Measurements from ENCODE around the gene DAPP1. TPM values are rescaled to one million over a fixed set of nuclear protein-coding genes. Genes with fewer than 3 reads are reported as not detected.

Gene DAPP1
- total and polyA plus RNA-seq, 2 donors (not counting 1 experiment from before 2014, with no cell fraction given), result not detected

DNA sequence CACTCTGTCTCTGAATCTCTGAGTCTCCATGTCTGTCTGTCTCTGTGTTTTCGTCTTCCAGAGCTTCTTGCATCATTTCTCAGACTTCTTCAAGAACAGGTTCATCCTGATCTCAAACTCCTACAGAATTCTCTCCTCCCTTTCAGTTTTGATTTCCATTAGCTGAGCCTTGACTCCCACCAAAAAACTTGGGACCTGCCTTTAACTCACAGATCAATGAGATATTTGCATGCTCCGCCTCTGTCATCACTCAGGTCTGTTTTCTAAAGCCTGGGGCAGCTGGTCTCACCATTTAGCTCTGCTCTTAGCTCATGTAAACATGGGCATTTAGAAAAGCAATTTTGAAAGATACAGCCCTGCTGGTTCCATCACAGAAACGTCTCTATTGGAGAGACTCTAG lies 8.6 kb downstream of the DAPP1 start:
- H3K27ac ChIP-seq (ENCODE audit: insufficient read depth, low read length), result no peak overlapping the region
- H3K36me3 ChIP-seq (ENCODE audit: control insufficient read depth, insufficient read depth, low read length), result no peaks in the 10 kb centered on the region
- DNase-seq (ENCODE audit: low read depth in 2 of 2), result no peak
- H3K4me1 ChIP-seq (ENCODE audit: control insufficient read depth, extremely low read depth, insufficient read depth, low read length), result no peaks in the 10 kb centered on the region
- H3K4me2 ChIP-seq (ENCODE audit: extremely low read depth, insufficient read depth, low read length), result no peak overlapping the region
- no peak overlapping the region for H3K9ac ChIP-seq (ENCODE audit: insufficient read depth, low read length)
- no peak overlapping the region for H2AFZ ChIP-seq (ENCODE audit: low read length)
- no peaks in the 10 kb centered on the region for H3K9me3 ChIP-seq (ENCODE audit: control insufficient read depth, insufficient read depth, low read depth, low read length)
- H3K79me2 ChIP-seq (ENCODE audit: control insufficient read depth, insufficient read depth, low read length), result no peaks in the 10 kb centered on the region
- no peaks in the 10 kb centered on the region for H3K27me3 ChIP-seq (ENCODE audit: control insufficient read depth, insufficient read depth, low read length)
- no peak for TF ChIP-seq EZH2 (IDR thresholded peaks at IDR 0.05; ENCODE audit: low read length, missing control alignments)
- TF ChIP-seq, protein P1, sequence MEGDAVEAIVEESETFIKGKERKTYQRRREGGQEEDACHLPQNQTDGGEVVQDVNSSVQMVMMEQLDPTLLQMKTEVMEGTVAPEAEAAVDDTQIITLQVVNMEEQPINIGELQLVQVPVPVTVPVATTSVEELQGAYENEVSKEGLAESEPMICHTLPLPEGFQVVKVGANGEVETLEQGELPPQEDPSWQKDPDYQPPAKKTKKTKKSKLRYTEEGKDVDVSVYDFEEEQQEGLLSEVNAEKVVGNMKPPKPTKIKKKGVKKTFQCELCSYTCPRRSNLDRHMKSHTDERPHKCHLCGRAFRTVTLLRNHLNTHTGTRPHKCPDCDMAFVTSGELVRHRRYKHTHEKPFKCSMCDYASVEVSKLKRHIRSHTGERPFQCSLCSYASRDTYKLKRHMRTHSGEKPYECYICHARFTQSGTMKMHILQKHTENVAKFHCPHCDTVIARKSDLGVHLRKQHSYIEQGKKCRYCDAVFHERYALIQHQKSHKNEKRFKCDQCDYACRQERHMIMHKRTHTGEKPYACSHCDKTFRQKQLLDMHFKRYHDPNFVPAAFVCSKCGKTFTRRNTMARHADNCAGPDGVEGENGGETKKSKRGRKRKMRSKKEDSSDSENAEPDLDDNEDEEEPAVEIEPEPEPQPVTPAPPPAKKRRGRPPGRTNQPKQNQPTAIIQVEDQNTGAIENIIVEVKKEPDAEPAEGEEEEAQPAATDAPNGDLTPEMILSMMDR (conservative IDR thresholded peaks at IDR 0.05 in 1 of 2, IDR thresholded peaks at IDR 0.05 in 1 of 2; ENCODE audit: low read depth in 1 of 2, low read length in 2 of 2), result no peak
- H4K20me1 ChIP-seq (ENCODE audit: control insufficient read depth, extremely low read depth, insufficient read depth, low read length), result no peaks in the 10 kb centered on the region
- H3K4me3 ChIP-seq (replicated peaks in 1 of 4; ENCODE audit: control extremely low read depth in 1 of 4, insufficient read depth in 1 of 4, low read depth in 3 of 4, low read length in 4 of 4), result no peak overlapping the region

DNA sequence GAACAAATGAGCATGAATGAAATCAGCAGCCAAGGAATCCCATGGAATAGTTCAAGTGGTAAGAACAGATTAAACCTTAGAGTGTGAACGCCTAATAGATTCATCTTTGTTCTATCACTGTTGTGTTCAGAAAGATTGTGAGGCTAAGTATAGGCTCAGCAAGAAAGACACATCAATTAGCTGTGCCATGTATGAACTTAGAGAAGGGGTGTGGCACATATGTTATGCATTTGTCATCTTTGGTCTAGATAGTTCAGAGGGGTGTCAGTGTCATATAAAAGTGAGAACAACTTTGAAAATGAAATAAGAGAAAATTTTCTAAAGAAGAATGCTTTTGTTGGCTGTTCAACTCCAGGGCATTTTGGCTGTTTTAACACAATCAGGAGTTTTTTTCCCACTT lies 9.4 kb downstream of the DAPP1 start:
- Histone ChIP-seq H3K4me3 (replicated peaks in 1 of 4; ENCODE audit: control extremely low read depth in 1 of 4, insufficient read depth in 1 of 4, low read depth in 3 of 4, low read length in 4 of 4) (no peak overlapping the region), H4K20me1 (ENCODE audit: control insufficient read depth, extremely low read depth, insufficient read depth, low read length) (no peaks in the 10 kb centered on the region), H3K4me1 (ENCODE audit: control insufficient read depth, extremely low read depth, insufficient read depth, low read length) (no peaks in the 10 kb centered on the region), H3K36me3 (ENCODE audit: control insufficient read depth, insufficient read depth, low read length) (no peaks in the 10 kb centered on the region), H3K9ac (ENCODE audit: insufficient read depth, low read length) (no peak overlapping the region), H3K27ac (ENCODE audit: insufficient read depth, low read length) (no peak overlapping the region), H2AFZ (ENCODE audit: low read length) (no peak overlapping the region), H3K9me3 (ENCODE audit: control insufficient read depth, insufficient read depth, low read depth, low read length) (no peaks in the 10 kb centered on the region), H3K27me3 (ENCODE audit: control insufficient read depth, insufficient read depth, low read length) (no peaks in the 10 kb centered on the region), H3K79me2 (ENCODE audit: control insufficient read depth, insufficient read depth, low read length) (no peaks in the 10 kb centered on the region), H3K4me2 (ENCODE audit: extremely low read depth, insufficient read depth, low read length) (no peak overlapping the region)
- DNase-seq (ENCODE audit: low read depth in 2 of 2), result no peak
- TF ChIP-seq EZH2 (IDR thresholded peaks at IDR 0.05; ENCODE audit: low read length, missing control alignments), result no peak
- TF ChIP-seq, protein P1 (conservative IDR thresholded peaks at IDR 0.05 in 1 of 2, IDR thresholded peaks at IDR 0.05 in 1 of 2; ENCODE audit: low read depth in 1 of 2, low read length in 2 of 2), result no peak

DNA sequence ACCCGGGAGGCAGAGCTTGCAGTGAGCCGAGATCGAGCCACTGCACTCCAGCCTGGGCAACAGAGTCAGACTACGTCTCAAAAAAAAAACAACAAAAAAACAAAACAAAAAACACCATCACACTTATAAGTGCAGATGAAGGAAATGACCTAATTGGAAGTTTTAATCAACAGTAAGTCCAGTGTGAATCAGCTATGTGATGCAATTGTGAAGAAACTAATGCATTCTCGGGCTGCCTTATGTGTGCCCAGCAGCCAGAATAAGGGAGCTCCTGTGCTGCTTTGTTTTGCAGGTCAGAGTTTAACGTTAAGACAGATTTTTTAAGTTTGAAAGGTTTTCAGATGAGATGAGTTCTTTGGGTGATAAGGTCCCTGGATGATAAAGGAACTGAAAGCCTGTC lies 10.8 kb downstream of the DAPP1 start:
- no peaks in the 10 kb centered on the region for H3K36me3 ChIP-seq (ENCODE audit: control insufficient read depth, insufficient read depth, low read length)
- no peak overlapping the region for H3K4me2 ChIP-seq (ENCODE audit: extremely low read depth, insufficient read depth, low read length)
- H3K4me1 ChIP-seq (ENCODE audit: control insufficient read depth, extremely low read depth, insufficient read depth, low read length), result no peaks in the 10 kb centered on the region
- H3K9ac ChIP-seq (ENCODE audit: insufficient read depth, low read length), result no peak overlapping the region
- H3K4me3 ChIP-seq (replicated peaks in 1 of 4; ENCODE audit: control extremely low read depth in 1 of 4, insufficient read depth in 1 of 4, low read depth in 3 of 4, low read length in 4 of 4), result no peak overlapping the region
- no peaks in the 10 kb centered on the region for H3K79me2 ChIP-seq (ENCODE audit: control insufficient read depth, insufficient read depth, low read length)
- peak in 1 of 2 donors; percentile 4 for DNase-seq (ENCODE audit: low read depth in 2 of 2)
- H3K27me3 ChIP-seq (ENCODE audit: control insufficient read depth, insufficient read depth, low read length), result no peaks in the 10 kb centered on the region
- H3K27ac ChIP-seq (ENCODE audit: insufficient read depth, low read length), result no peak overlapping the region
- TF ChIP-seq, protein P1 (conservative IDR thresholded peaks at IDR 0.05 in 1 of 2, IDR thresholded peaks at IDR 0.05 in 1 of 2; ENCODE audit: low read depth in 1 of 2, low read length in 2 of 2), result no peak
- TF ChIP-seq EZH2 (IDR thresholded peaks at IDR 0.05; ENCODE audit: low read length, missing control alignments), result no peak
- H4K20me1 ChIP-seq (ENCODE audit: control insufficient read depth, extremely low read depth, insufficient read depth, low read length), result no peaks in the 10 kb centered on the region
- H3K9me3 ChIP-seq (ENCODE audit: control insufficient read depth, insufficient read depth, low read depth, low read length), result no peaks in the 10 kb centered on the region
- no peak overlapping the region for H2AFZ ChIP-seq (ENCODE audit: low read length)

Measured in fibroblast of lung (primary cell).